Natural killer cell treated with Interleukin-12 subunit alpha and Interleukin-12 subunit beta and Interleukin-15 and Interleukin-18, amount 100 ng/mL, for 72 hours (primary cell): ENCODE measurements around the gene FBXO5. TPM values are rescaled to one million over a fixed set of nuclear protein-coding genes. Genes with fewer than 3 reads are reported as not detected.
A peak's percentile ranks its signal among the peaks of the same experiment; 100 is the strongest.

Experiments used
- ATAC-seq, 2 donors: fragments of 150-1000 bp; cut with Tn5 transposase in 1 of 2; sonication (Bioruptor Pico), chemical (Tn5 transposase) in 1 of 2; 2 replicates each; pipeline ENCODE4 v1.10.0; 2021
- DNase-seq: peaks from one replicate; pipeline ENCODE4 v3.0.0; 2022; ENCODE audit warnings: low spot score
- H3K27ac Mint-ChIP-seq, 2 donors: 1 replicate in 1 of 2; 2 replicates in 1 of 2; pipeline ENCODE4 v1.8.0; 2022; ENCODE audit warnings: mixed read lengths in 2 of 2, mild to moderate bottlenecking in 1 of 2, moderate library complexity in 1 of 2
- H3K27me3 Mint-ChIP-seq, 2 donors: 1 replicate in 1 of 2; 2 replicates in 1 of 2; pipeline ENCODE4 v1.8.0; 2022; ENCODE audit warnings: mixed read lengths in 2 of 2
- H3K36me3 Mint-ChIP-seq: one replicate; pipeline ENCODE4 v1.8.0; 2022; ENCODE audit warnings: mixed read lengths
- H3K4me1 Mint-ChIP-seq, 2 donors: 1 replicate in 1 of 2; 2 replicates in 1 of 2; pipeline ENCODE4 v1.8.0; 2022; ENCODE audit warnings: low read depth in 2 of 2, mixed read lengths in 2 of 2, mild to moderate bottlenecking in 1 of 2
- H3K4me3 Mint-ChIP-seq: one replicate; pipeline ENCODE4 v1.8.0; 2022; ENCODE audit warnings: mixed read lengths
- H3K9me3 Mint-ChIP-seq: 2 replicates; pipeline ENCODE4 v1.8.0; 2022; ENCODE audit warnings: mixed read lengths
- total RNA-seq, 2 donors: library from RNA; stranded (reverse); gene quantifications; one replicate each; pipeline ENCODE4 v1.2.3, GENCODE V29; 2022

Gene FBXO5
- total RNA-seq: 10 to 100 TPM; 26.3 to 33.9 TPM

DNA sequence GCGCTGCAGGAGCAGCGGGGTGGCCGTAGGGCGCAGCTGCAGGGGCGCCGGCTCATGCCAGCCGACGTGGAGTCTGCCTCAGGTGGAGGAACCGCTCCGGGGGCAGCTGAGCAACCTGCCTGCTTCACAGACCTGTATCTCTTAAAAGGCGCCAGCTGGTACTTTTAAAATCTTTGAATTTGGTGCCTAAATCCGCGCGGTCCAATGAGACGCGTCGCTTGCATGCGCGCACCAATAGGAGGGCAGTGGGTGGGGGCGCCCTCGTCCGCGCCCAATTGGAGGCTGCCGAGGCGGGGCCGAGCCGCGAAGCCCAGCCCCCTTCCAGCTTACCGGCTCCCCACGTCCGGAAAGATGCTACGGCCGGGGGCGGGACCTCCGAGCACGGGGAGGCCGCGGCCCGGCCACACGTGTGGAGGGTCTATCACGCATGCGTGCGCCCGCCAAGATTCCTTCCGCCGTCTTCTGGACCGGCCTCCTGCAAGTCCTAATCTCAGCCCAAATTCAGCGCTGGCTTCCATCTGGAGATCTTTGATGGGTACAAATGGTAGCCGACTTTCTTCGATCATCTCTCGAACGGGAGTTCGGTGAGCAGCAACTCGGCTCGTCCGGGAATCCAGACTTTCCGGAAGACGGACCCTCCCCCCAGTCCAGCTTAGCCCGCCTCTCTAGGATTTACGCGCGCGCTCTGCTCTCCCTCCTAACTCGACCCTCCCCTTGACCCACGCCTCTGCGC, at the start of gene FBXO5:
Gene FBXO5 (minus strand): TSS at position 138 of the 733 bp plus-strand sequence. CDS start 82 bp downstream, at position 56.
- Mint-ChIP-seq H3K9me3 (no peaks in the 10 kb centered on the region), H3K4me3 (peak within 1 kb of the TSS; percentile 91), H3K27ac (peak within 1 kb of the TSS; percentile 92 to 96), H3K36me3 (peaks cover 21% of the 10 kb centered on the region), H3K4me1 (peaks cover 30 to 43% of the 10 kb centered on the region in 2 donors), H3K27me3 (no peaks in the 10 kb centered on the region)
- DNase-seq: peak; percentile 99
- peak; percentile 96 to 97 for ATAC-seq

GRCh38 chr6:153032255-153032882, 49.5 kb upstream of the FBXO5 start:
- Mint-ChIP-seq H3K9me3 (no peaks in the 10 kb centered on the region), H3K4me1 (no peaks in the 10 kb centered on the region), H3K27ac (no peak overlapping the region), H3K27me3 (peaks cover 3 to 19% of the 10 kb centered on the region in 2 donors), H3K4me3 (no peak overlapping the region), H3K36me3 (no peaks in the 10 kb centered on the region)
- no peak for DNase-seq
- ATAC-seq: no peak

DNA sequence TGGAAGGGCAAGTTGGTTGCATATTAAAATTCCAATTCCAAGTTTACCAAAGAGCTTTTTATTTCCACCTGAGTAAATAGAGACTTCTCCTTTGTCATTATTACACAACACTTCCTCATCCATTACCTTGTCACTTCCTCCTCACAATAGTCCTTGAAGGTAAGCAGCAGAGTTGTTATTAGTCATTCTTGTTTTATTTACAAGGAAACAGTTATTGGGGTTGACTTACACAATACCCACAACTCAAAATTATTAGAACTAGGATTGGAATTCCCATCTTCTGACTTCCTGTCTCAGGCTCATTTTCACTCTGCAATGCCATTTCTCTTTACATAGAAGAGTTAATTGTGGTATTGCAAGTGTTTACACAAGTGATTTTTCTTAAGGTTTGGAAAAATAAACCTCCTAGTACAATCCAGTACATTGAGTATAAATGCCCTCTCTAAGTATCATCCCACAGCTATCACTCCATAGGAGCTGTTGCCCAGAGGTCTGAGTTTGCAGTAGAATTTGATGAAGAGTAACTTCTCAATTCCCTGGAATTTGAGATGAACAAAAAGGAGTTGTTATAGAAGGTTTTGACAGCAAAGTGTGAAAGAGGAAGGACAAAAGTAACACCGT, 48.6 kb upstream of the FBXO5 start:
- H3K9me3 Mint-ChIP-seq: no peaks in the 10 kb centered on the region
- H3K4me1 Mint-ChIP-seq: no peaks in the 10 kb centered on the region
- H3K27ac Mint-ChIP-seq: no peak overlapping the region
- DNase-seq (no peak), ATAC-seq (no peak)
- peaks cover 5 to 13% of the 10 kb centered on the region in 2 donors for H3K27me3 Mint-ChIP-seq
- no peaks in the 10 kb centered on the region for H3K36me3 Mint-ChIP-seq
- no peak overlapping the region for H3K4me3 Mint-ChIP-seq

DNA sequence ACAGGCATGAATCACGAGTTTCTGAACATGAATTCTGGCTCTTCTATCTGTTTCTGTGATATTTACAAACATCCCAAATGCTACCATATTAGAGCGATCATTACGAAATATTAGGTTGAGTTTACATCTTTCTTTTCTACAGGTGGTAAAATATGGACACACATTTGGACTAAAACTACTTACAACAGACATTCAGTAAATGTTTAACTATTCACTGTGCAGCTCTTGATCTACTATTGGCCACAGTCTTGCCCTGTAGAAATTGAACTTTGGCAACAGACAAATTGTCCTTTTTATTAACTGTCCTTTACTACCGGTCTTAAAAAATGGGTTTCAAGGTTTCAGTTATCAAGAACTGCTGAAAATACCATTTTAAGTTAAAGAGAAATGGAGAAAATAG, 46.1 kb upstream of the FBXO5 start:
- no peak overlapping the region for H3K27ac Mint-ChIP-seq
- H3K9me3 Mint-ChIP-seq: no peaks in the 10 kb centered on the region
- H3K27me3 Mint-ChIP-seq: peaks cover 10 to 17% of the 10 kb centered on the region in 2 donors
- ATAC-seq: no peak
- no peak for DNase-seq
- H3K4me3 Mint-ChIP-seq: no peak overlapping the region
- no peaks in the 10 kb centered on the region for H3K36me3 Mint-ChIP-seq
- peaks cover 0 to 4% of the 10 kb centered on the region in 2 donors for H3K4me1 Mint-ChIP-seq

DNA sequence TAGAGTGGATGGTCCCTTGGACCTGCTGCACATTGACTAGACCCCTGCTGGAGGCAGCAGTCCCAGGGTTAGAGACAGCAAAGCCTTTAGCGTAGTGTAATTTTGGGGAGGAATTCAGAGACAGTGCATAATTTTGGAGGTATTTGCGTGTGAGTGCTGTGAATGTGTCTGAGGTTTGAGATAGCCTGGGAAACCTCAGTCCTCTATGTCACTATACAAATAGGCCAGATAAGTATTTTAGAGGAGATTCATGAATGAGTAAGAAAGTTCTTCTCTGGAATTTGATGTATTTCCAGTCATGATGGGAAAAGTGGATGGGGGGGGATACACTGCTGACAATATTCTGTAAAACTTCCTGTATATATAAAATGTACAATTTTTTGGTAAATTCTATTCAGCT, 45.4 kb upstream of the FBXO5 start:
- Mint-ChIP-seq H3K27ac (no peak overlapping the region), H3K36me3 (no peaks in the 10 kb centered on the region), H3K4me3 (no peak overlapping the region), H3K4me1 (peaks cover 0 to 4% of the 10 kb centered on the region in 2 donors), H3K9me3 (no peaks in the 10 kb centered on the region), H3K27me3 (peaks cover 10 to 19% of the 10 kb centered on the region in 2 donors)
- DNase-seq (no peak), ATAC-seq (no peak)

DNA sequence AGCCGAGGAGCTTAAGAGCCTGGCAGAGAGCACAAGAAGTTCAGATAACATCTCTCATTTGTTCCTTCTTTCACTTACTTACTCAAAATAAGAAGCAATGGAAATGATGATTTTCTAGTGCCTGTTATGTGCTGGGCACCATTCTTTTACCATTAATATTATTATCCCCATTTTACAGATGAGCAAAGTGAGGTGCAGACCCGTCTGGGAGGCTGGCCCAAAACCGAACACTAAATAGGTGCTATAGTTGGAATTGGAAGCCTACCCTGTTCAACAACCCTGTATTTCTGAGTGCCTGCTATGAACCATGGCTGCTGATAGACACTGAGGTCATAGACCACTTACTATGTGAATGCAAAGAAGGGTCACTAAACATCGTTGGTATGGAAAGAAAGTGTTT, 44.6 kb upstream of the FBXO5 start:
- Mint-ChIP-seq H3K4me1 (peaks cover 0 to 4% of the 10 kb centered on the region in 2 donors), H3K9me3 (no peaks in the 10 kb centered on the region), H3K27ac (no peak overlapping the region), H3K36me3 (no peaks in the 10 kb centered on the region), H3K27me3 (peaks cover 10 to 19% of the 10 kb centered on the region in 2 donors), H3K4me3 (no peak overlapping the region)
- ATAC-seq: no peak
- DNase-seq: no peak

GRCh38 chr6:153024709-153025017, 41.8 kb upstream of the FBXO5 start:
- Mint-ChIP-seq H3K27ac (no peak overlapping the region), H3K36me3 (no peaks in the 10 kb centered on the region), H3K4me3 (no peak overlapping the region), H3K27me3 (peaks cover 10 to 14% of the 10 kb centered on the region in 2 donors), H3K4me1 (peaks cover 0 to 4% of the 10 kb centered on the region in 2 donors), H3K9me3 (no peaks in the 10 kb centered on the region)
- ATAC-seq (no peak), DNase-seq (no peak)

DNA sequence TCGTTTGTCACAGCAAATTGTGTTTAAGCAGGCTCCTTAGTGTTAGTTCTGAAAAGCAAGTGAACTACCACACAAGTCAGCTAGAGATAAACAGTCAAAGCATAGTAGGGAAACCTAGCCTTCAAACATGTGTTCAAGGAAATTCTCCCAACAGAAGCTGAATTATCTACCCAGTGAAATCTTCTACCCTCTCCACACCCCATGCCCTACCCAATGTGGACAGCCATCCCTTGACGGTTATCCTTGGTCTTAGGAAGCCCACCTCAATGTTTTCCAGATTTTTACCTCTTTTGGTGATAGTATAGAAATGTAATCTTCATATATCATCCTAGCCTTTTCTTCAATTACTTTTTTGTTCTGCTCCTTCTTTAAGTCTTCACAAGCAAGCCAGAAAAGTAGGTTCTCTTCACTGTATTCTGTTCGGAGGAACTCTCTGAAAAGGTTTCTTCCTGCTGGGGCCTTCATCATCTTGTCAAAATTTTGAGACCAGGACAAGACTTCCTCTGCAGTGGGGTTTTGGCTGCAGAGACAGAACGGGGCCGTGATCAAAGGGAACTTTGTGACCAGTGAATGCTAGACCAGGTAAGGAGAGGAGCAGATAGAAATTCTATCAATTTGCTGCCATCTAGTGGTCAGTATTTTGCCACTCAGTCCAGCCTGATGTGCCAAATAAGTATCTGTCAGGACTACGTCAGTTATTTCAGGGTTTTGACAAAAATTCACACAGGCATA, 41.3 kb upstream of the FBXO5 start:
- DNase-seq (no peak), ATAC-seq (peak; percentile 79 to 81)
- peaks cover 10 to 14% of the 10 kb centered on the region in 2 donors for H3K27me3 Mint-ChIP-seq
- no peak overlapping the region for H3K4me3 Mint-ChIP-seq
- H3K27ac Mint-ChIP-seq: no peak overlapping the region
- no peaks in the 10 kb centered on the region for H3K9me3 Mint-ChIP-seq
- H3K4me1 Mint-ChIP-seq: peaks cover 0 to 4% of the 10 kb centered on the region in 2 donors
- H3K36me3 Mint-ChIP-seq: no peaks in the 10 kb centered on the region

GRCh38 chr6:153018355-153018754, 35.5 kb upstream of the FBXO5 start:
- H3K27ac Mint-ChIP-seq: no peak overlapping the region
- no peak overlapping the region for H3K4me3 Mint-ChIP-seq
- H3K36me3 Mint-ChIP-seq: no peaks in the 10 kb centered on the region
- DNase-seq: no peak
- H3K27me3 Mint-ChIP-seq: no peaks in the 10 kb centered on the region
- H3K4me1 Mint-ChIP-seq: no peaks in the 10 kb centered on the region
- no peak for ATAC-seq
- H3K9me3 Mint-ChIP-seq: no peaks in the 10 kb centered on the region

GRCh38 chr6:153016846-153017245, 34.0 kb upstream of the FBXO5 start:
- ATAC-seq (no peak), DNase-seq (no peak)
- H3K36me3 Mint-ChIP-seq: no peaks in the 10 kb centered on the region
- H3K27me3 Mint-ChIP-seq: no peaks in the 10 kb centered on the region
- no peak overlapping the region for H3K4me3 Mint-ChIP-seq
- H3K9me3 Mint-ChIP-seq: no peaks in the 10 kb centered on the region
- no peaks in the 10 kb centered on the region for H3K4me1 Mint-ChIP-seq
- H3K27ac Mint-ChIP-seq: no peak overlapping the region

- no peak overlapping the region for H3K27ac Mint-ChIP-seq
Observed at GRCh38 chr6:153015094-153015640, 32.3 kb upstream of the FBXO5 start.

DNA sequence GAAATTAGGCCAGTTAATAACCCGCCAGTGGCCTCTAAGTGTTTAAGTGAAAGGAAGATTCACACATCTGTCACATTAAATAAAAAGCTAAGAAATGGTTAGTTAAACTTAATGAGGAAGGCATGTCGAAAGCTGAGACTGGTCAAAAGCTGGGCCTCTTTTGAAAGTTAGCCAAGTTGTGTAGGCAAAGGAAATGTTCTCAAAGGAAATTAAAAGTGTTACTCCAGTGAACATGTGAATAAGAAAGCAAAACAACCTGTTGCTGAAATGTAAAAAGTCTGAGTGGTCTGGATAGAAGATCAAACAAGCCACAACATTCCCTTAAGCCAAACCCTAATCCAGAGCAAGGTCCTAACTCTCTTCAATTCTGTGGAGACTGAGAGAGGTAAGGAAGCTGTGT, 30.6 kb upstream of the FBXO5 start:
- no peaks in the 10 kb centered on the region for H3K27me3 Mint-ChIP-seq
- H3K9me3 Mint-ChIP-seq: no peaks in the 10 kb centered on the region
- H3K36me3 Mint-ChIP-seq: no peaks in the 10 kb centered on the region
- no peak overlapping the region for H3K4me3 Mint-ChIP-seq
- no peak overlapping the region for H3K27ac Mint-ChIP-seq
- no peak for DNase-seq
- H3K4me1 Mint-ChIP-seq: no peaks in the 10 kb centered on the region
- no peak for ATAC-seq

More at GRCh38 chr6:153015094-153015640, 32.3 kb upstream of the FBXO5 start:
- DNase-seq (no peak), ATAC-seq (no peak)
- H3K36me3 Mint-ChIP-seq: no peaks in the 10 kb centered on the region
- H3K9me3 Mint-ChIP-seq: no peaks in the 10 kb centered on the region
- no peaks in the 10 kb centered on the region for H3K27me3 Mint-ChIP-seq
- H3K4me3 Mint-ChIP-seq: no peak overlapping the region
- H3K4me1 Mint-ChIP-seq: no peaks in the 10 kb centered on the region

DNA sequence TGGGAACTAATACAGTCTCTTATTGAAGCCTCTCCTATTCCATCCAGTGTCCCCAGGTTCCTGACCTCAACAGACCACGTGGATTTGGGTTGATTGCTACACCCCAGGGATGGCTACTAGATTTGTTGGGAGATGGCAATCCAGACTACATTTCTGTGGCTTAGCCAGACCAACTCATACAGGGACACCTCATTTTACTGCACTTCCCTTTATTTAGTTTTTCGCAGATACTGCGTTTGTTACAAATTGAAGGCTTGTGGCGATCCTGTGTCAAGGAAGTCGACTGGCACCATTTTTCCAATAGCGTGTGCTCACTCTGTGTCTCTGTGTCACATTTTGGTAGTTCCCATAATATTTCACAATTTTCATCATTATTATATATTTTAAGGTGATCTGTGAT, 30.0 kb upstream of the FBXO5 start:
- H3K9me3 Mint-ChIP-seq: no peaks in the 10 kb centered on the region
- H3K27me3 Mint-ChIP-seq: no peaks in the 10 kb centered on the region
- no peaks in the 10 kb centered on the region for H3K4me1 Mint-ChIP-seq
- ATAC-seq (no peak), DNase-seq (no peak)
- no peak overlapping the region for H3K4me3 Mint-ChIP-seq
- no peaks in the 10 kb centered on the region for H3K36me3 Mint-ChIP-seq
- no peak overlapping the region for H3K27ac Mint-ChIP-seq
